Measurements from ENCODE around the gene CENPA.
A peak's percentile ranks its signal among the peaks of the same experiment; 100 is the strongest.
"Not testable (repeated sequence)": the region's sequence is repeated elsewhere in the genome, so short reads cannot be mapped to it uniquely, and the experiment has no call there.

Gene CENPA

DNA sequence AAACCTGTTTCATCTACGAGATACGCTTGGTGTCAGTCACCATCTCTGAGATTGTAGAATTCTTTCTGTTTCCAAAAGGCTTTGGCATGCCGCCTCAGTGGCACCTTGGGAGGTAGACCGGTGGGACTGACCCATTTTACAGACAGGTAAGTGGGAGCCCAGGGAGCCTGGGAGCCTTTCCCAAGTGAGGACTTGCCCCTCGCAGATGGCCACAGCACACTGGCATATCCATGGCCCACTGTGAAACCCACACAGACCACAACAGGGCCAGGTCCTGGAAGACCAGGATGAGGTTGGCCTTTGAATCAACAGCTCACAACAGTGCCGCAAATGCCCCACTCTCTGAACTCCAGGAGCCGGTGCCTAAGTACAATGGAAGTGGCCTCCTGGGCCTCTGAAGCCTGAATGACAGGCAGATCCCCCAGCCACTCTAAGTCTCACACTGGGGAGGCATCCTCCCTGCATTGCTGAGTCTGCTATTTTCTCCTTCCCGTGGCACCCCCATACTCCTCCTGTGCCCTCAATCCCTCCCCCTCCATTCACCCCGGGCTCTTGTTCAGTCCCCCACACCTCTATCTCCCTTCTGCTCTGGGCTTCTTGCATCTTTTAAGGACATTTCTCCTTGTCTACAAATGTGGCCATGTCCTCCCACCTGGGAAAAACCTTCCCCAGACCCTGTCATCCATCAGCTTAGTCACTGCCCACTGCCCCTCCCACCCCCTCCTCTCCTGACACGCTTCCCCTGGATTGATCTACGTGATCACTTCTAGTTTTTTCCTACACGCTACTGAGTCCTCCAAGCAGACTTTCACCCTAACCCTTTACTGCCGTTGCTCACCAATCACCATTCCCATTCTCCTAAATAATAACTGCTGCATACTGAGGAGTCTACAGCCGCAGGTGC lies 26.2 kb downstream of the CENPA start:
- no peaks in the 10 kb centered on the region for H3K9me3 ChIP-seq (ENCODE audit: control insufficient read depth, low read length)
- no peaks in the 10 kb centered on the region for H3K36me3 ChIP-seq (ENCODE audit: control insufficient read depth, insufficient read depth, low read length)
- no peak overlapping the region for H3K4me3 ChIP-seq (ENCODE audit: insufficient read depth, low read depth, low read length)
- peaks cover 38% of the 10 kb centered on the region for H3K4me1 ChIP-seq (ENCODE audit: control insufficient read depth, insufficient read depth, low read length)
- H3K27me3 ChIP-seq (ENCODE audit: control insufficient read depth, insufficient read depth, low read length, poor library complexity, severe bottlenecking), result no peaks in the 10 kb centered on the region
- 60 to 61% methylated on average over 14 of the region's 14 CpGs for WGBS, 2 experiments
- H3K27ac ChIP-seq (ENCODE audit: insufficient read depth, low read depth, low read length, poor library complexity, severe bottlenecking), result peak overlapping the region; percentile 41

DNA sequence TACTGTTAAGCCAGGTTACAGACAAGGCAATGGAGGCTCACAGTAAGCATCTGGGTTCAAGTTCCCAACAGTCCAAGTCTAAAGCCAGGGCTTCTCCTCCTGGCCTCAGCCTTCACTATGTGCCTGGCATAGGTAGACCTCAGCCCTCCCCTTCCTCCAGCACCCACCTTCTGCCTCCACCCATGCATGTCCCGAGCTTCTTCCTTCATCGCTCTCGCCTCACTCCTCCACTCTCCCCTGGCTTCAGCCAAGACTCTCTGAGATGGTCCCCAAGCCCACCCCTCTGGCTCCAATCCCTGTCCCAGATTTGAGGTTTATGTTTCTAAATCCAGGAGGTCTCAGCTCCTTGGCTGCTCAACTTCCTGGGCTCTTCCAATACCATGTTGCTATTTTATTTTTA lies 26.9 kb downstream of the CENPA start:
- WGBS, 2 experiments, result 94 to 96% methylated on average over 3 of the region's 3 CpGs
- H3K4me3 ChIP-seq (ENCODE audit: insufficient read depth, low read depth, low read length), result no peak overlapping the region
- no peaks in the 10 kb centered on the region for H3K27me3 ChIP-seq (ENCODE audit: control insufficient read depth, insufficient read depth, low read length, poor library complexity, severe bottlenecking)
- H3K36me3 ChIP-seq (ENCODE audit: control insufficient read depth, insufficient read depth, low read length), result no peaks in the 10 kb centered on the region
- peaks cover 34% of the 10 kb centered on the region for H3K4me1 ChIP-seq (ENCODE audit: control insufficient read depth, insufficient read depth, low read length)
- H3K27ac ChIP-seq (ENCODE audit: insufficient read depth, low read depth, low read length, poor library complexity, severe bottlenecking), result no peak overlapping the region
- no peaks in the 10 kb centered on the region for H3K9me3 ChIP-seq (ENCODE audit: control insufficient read depth, low read length)

- H3K27ac ChIP-seq (ENCODE audit: insufficient read depth, low read depth, low read length, poor library complexity, severe bottlenecking); H3K27me3 ChIP-seq (ENCODE audit: control insufficient read depth, insufficient read depth, low read length, poor library complexity, severe bottlenecking); H3K4me3 ChIP-seq (ENCODE audit: insufficient read depth, low read depth, low read length); H3K36me3 ChIP-seq (ENCODE audit: control insufficient read depth, insufficient read depth, low read length); H3K9me3 ChIP-seq (ENCODE audit: control insufficient read depth, low read length): not testable (repeated sequence)
- H3K4me1 ChIP-seq (ENCODE audit: control insufficient read depth, insufficient read depth, low read length), result peaks cover 28% of the 10 kb centered on the region
- 96 to 97% methylated on average over 52 of the region's 52 CpGs for WGBS, 2 experiments
These were observed 28.4 kb downstream of the CENPA start for GRCh38 chr2:26814072-26814765.

DNA sequence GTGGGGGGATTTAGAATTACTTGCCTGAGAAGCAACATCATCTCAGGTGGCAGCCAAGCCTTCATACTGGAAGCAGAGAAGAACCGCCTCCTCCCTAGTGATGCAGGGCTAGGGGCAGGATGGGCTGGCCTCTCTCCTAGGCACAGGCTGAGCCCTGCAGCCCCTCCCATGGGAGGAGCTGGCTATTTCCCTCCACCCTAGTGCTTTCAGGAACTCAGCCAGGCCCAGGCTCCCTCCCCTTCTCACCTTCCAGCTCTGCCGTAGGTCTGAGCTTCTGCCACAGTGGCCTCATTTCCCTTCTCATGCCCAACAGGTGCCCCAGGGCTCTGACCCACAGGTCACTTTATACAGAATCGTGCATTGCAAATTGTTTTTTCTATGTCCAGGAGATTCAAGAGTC lies 31.0 kb downstream of the CENPA start:
- no peak overlapping the region for H3K4me3 ChIP-seq (ENCODE audit: insufficient read depth, low read depth, low read length)
- WGBS, 2 experiments, result 69 to 71% methylated on average over 3 of the region's 3 CpGs
- H3K27me3 ChIP-seq (ENCODE audit: control insufficient read depth, insufficient read depth, low read length, poor library complexity, severe bottlenecking), result no peaks in the 10 kb centered on the region
- H3K9me3 ChIP-seq (ENCODE audit: control insufficient read depth, low read length), result no peaks in the 10 kb centered on the region
- peaks cover 11% of the 10 kb centered on the region for H3K4me1 ChIP-seq (ENCODE audit: control insufficient read depth, insufficient read depth, low read length)
- H3K27ac ChIP-seq (ENCODE audit: insufficient read depth, low read depth, low read length, poor library complexity, severe bottlenecking), result no peak overlapping the region
- no peaks in the 10 kb centered on the region for H3K36me3 ChIP-seq (ENCODE audit: control insufficient read depth, insufficient read depth, low read length)

DNA sequence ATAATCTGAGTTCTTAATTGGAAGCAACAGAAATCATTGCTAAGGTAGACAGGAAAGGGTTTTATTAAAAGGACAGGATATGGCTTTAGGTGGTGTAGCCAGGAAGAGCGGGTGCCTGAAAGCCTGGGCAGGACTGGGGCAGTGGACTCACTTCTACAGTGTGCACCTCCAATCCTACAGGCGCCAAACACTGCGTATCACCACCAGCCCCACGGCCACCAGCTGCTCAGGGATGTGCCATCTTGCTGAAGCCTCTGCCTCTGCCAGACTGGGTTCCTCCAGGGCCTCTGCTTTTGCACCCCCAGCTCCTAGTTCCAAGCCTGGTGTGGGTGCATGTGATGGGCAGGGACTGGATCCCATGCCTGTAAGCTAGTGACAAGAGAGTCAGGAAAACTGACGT lies 32.4 kb downstream of the CENPA start:
- H3K27me3 ChIP-seq (ENCODE audit: control insufficient read depth, insufficient read depth, low read length, poor library complexity, severe bottlenecking), result no peaks in the 10 kb centered on the region
- no peaks in the 10 kb centered on the region for H3K4me1 ChIP-seq (ENCODE audit: control insufficient read depth, insufficient read depth, low read length)
- no peaks in the 10 kb centered on the region for H3K9me3 ChIP-seq (ENCODE audit: control insufficient read depth, low read length)
- H3K27ac ChIP-seq (ENCODE audit: insufficient read depth, low read depth, low read length, poor library complexity, severe bottlenecking), result no peak overlapping the region
- no peak overlapping the region for H3K4me3 ChIP-seq (ENCODE audit: insufficient read depth, low read depth, low read length)
- 87 to 90% methylated on average over 5 of the region's 5 CpGs for WGBS, 2 experiments
- no peaks in the 10 kb centered on the region for H3K36me3 ChIP-seq (ENCODE audit: control insufficient read depth, insufficient read depth, low read length)

DNA sequence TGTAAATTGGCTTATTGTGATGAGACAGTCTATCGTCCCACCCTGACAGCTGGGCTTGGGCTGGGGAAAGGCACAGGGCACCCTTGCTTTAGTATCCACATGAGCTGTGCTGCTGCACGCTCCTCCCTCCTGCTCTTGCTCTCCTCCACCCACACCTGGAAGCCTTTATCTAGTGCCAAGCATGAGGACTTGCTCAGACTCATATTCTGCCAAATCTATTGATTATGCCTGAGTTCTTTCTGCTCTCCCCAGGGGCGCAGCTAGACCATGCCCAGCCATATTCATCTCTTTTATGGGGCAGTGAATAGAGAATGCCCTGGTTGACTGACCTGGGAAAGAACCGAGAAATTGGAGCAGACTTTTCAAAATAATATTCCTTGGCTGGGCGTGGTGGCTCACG lies 33.1 kb downstream of the CENPA start:
- no peaks in the 10 kb centered on the region for H3K36me3 ChIP-seq (ENCODE audit: control insufficient read depth, insufficient read depth, low read length)
- no peak overlapping the region for H3K4me3 ChIP-seq (ENCODE audit: insufficient read depth, low read depth, low read length)
- no peaks in the 10 kb centered on the region for H3K9me3 ChIP-seq (ENCODE audit: control insufficient read depth, low read length)
- no peak overlapping the region for H3K27ac ChIP-seq (ENCODE audit: insufficient read depth, low read depth, low read length, poor library complexity, severe bottlenecking)
- WGBS, 2 experiments, result 85 to 92% methylated on average over 6 of the region's 6 CpGs
- H3K4me1 ChIP-seq (ENCODE audit: control insufficient read depth, insufficient read depth, low read length), result no peaks in the 10 kb centered on the region
- no peaks in the 10 kb centered on the region for H3K27me3 ChIP-seq (ENCODE audit: control insufficient read depth, insufficient read depth, low read length, poor library complexity, severe bottlenecking)

DNA sequence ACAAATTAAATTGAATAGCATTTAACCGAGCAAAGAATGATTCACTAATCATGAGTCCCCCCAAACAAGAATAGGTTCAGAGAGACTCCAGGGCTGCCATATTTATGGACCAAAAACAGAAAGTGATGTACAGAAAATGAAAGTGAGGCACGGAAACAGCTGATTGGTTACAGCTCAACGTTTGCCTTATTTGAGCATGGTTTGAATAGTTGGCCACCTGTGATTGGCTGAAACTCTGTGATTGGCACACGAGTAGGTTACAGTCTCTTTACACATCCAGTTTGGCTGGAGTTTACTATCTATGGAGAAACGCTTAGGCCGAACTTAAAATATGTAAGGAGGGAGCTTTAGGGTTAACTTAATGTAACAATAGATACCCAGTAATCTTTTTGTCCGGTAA lies 35.1 kb downstream of the CENPA start:
- H3K36me3 ChIP-seq (ENCODE audit: control insufficient read depth, insufficient read depth, low read length), result no peaks in the 10 kb centered on the region
- WGBS, 2 experiments, result 91 to 95% methylated on average over 5 to 7 of the region's 7 CpGs
- H3K4me3 ChIP-seq (ENCODE audit: insufficient read depth, low read depth, low read length), result no peak overlapping the region
- no peak overlapping the region for H3K27ac ChIP-seq (ENCODE audit: insufficient read depth, low read depth, low read length, poor library complexity, severe bottlenecking)
- H3K9me3 ChIP-seq (ENCODE audit: control insufficient read depth, low read length), result no peaks in the 10 kb centered on the region
- H3K4me1 ChIP-seq (ENCODE audit: control insufficient read depth, insufficient read depth, low read length), result no peaks in the 10 kb centered on the region
- H3K27me3 ChIP-seq (ENCODE audit: control insufficient read depth, insufficient read depth, low read length, poor library complexity, severe bottlenecking), result no peaks in the 10 kb centered on the region

DNA sequence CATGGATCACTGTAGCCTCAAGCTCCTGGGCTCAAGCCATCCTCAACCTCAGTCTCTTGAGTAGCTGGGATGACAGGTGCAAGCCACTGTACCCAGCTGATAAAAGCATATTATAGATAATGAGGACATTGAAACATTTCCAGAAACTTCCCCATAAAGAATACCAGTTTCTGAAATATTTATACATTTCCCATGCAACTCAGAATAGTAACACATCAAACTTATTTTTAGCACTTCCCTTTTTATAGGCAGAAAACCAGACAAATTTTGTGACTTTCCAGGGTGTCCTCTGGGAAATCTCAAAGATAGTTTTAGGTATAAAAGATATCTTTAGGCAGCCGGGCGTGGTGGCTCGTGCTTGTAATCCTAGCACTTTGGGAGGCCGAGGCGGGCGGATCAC lies 37.0 kb downstream of the CENPA start:
- H3K27me3 ChIP-seq (ENCODE audit: control insufficient read depth, insufficient read depth, low read length, poor library complexity, severe bottlenecking), result no peaks in the 10 kb centered on the region
- H3K27ac ChIP-seq (ENCODE audit: insufficient read depth, low read depth, low read length, poor library complexity, severe bottlenecking), result no peak overlapping the region
- no peaks in the 10 kb centered on the region for H3K4me1 ChIP-seq (ENCODE audit: control insufficient read depth, insufficient read depth, low read length)
- WGBS, 2 experiments, result 86 to 96% methylated on average over 6 of the region's 6 CpGs
- H3K9me3 ChIP-seq (ENCODE audit: control insufficient read depth, low read length), result no peaks in the 10 kb centered on the region
- no peak overlapping the region for H3K4me3 ChIP-seq (ENCODE audit: insufficient read depth, low read depth, low read length)
- H3K36me3 ChIP-seq (ENCODE audit: control insufficient read depth, insufficient read depth, low read length), result no peaks in the 10 kb centered on the region

DNA sequence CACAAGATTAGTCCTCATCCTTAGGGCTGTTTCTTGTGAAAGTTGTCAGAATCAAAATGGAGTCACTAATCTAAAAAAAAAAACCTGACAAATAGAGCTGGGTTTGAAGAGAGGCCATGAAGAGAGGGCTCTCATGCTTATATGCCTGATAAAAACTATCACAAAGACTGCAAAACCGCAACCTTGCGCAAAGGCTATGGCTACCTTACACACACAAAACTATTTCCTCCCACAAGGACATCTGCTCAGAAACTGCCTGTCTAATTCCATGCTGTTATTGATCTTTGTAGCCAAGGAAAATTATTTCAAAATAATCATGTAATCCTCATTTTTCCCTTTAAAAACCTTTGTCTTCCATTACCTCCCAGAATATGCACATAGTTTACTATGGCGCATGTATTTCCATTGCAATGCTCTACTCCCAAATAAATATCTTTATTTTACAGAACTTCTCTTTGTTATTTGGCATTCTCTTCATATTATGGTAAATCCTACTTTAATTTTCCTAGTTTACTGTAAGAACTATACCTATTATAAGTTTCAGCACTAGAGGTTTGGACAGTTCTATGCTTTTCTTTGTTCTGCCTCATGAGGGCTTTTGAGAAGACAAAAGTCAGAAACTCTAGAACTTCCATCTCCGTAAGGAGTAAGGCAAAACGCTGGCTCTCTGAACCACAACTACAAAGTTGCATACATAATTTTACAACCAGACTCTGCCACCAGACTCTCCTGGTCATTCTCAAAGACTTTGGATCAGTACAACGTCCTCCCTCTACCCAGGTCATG lies 52.5 kb downstream of the CENPA start:
- no peaks in the 10 kb centered on the region for H3K9me3 ChIP-seq (ENCODE audit: control insufficient read depth, low read length)
- H3K4me1 ChIP-seq (ENCODE audit: control insufficient read depth, insufficient read depth, low read length), result no peaks in the 10 kb centered on the region
- 59 to 63% methylated on average over 6 of the region's 6 CpGs for WGBS, 2 experiments
- H3K27me3 ChIP-seq (ENCODE audit: control insufficient read depth, insufficient read depth, low read length, poor library complexity, severe bottlenecking), result no peaks in the 10 kb centered on the region
- no peak overlapping the region for H3K4me3 ChIP-seq (ENCODE audit: insufficient read depth, low read depth, low read length)
- no peaks in the 10 kb centered on the region for H3K36me3 ChIP-seq (ENCODE audit: control insufficient read depth, insufficient read depth, low read length)
- H3K27ac ChIP-seq (ENCODE audit: insufficient read depth, low read depth, low read length, poor library complexity, severe bottlenecking), result no peak overlapping the region

All from ectodermal cell (in vitro differentiated cells).